ENCODE data around the gene SPATA24.

Gene SPATA24

DNA sequence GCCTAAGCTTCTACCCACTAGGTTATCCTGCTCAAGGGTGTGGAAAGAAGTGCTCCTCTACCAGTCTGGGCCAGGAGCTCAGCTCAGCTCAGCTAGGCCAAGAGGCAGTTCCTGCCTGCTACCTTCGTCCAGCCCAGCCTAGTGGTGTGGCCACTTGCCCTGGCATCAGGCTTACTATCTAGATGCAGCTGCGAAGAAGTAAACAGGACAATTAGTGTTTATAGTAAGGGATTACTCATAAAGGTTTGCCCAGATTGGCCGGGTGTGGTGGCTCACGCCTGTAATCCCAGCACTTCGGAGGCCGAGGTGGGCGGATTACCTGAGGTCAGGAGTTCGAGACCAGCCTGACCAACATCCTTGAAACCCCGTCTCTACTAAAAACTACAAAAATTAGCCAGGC lies 12.8 kb upstream of the SPATA24 start:
- DNase-seq (ENCODE audit: low read depth) = no peak
- H3K4me3 ChIP-seq (ENCODE audit: low read depth, low read length) = no peak overlapping the region
- TF ChIP-seq, protein P1, sequence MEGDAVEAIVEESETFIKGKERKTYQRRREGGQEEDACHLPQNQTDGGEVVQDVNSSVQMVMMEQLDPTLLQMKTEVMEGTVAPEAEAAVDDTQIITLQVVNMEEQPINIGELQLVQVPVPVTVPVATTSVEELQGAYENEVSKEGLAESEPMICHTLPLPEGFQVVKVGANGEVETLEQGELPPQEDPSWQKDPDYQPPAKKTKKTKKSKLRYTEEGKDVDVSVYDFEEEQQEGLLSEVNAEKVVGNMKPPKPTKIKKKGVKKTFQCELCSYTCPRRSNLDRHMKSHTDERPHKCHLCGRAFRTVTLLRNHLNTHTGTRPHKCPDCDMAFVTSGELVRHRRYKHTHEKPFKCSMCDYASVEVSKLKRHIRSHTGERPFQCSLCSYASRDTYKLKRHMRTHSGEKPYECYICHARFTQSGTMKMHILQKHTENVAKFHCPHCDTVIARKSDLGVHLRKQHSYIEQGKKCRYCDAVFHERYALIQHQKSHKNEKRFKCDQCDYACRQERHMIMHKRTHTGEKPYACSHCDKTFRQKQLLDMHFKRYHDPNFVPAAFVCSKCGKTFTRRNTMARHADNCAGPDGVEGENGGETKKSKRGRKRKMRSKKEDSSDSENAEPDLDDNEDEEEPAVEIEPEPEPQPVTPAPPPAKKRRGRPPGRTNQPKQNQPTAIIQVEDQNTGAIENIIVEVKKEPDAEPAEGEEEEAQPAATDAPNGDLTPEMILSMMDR (IDR thresholded peaks at IDR 0.05; ENCODE audit: insufficient read depth, low read depth, low read length, missing control alignments) = no peak

DNA sequence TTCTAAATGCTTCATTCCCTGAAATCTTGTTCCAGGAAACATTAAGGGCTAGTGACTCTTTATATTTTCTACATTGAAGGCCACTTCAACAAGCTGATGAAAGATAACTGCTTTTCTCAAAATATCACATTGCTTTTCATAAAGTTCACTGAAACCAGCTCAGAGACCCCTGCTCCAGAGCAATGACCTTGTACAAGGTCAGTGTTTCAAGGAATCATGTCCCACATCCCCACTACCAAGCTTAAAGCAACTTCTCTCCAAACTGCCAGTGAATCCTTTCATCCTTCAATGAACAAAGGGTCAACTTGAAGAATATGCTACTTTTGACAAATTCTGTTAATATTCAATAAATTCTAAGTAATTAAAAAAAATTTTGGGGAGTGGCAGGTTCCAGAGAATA lies 12.0 kb upstream of the SPATA24 start:
- TF ChIP-seq, protein P1 (IDR thresholded peaks at IDR 0.05; ENCODE audit: insufficient read depth, low read depth, low read length, missing control alignments) = no peak
- H3K4me3 ChIP-seq (ENCODE audit: low read depth, low read length) = no peak overlapping the region
- no peak for DNase-seq (ENCODE audit: low read depth)

- TF ChIP-seq, protein P1 (IDR thresholded peaks at IDR 0.05; ENCODE audit: insufficient read depth, low read depth, low read length, missing control alignments) = no peak
- DNase-seq (ENCODE audit: low read depth) = no peak
These were observed 11.5 kb upstream of the SPATA24 start for GRCh38 chr5:139415221-139415861.

DNA sequence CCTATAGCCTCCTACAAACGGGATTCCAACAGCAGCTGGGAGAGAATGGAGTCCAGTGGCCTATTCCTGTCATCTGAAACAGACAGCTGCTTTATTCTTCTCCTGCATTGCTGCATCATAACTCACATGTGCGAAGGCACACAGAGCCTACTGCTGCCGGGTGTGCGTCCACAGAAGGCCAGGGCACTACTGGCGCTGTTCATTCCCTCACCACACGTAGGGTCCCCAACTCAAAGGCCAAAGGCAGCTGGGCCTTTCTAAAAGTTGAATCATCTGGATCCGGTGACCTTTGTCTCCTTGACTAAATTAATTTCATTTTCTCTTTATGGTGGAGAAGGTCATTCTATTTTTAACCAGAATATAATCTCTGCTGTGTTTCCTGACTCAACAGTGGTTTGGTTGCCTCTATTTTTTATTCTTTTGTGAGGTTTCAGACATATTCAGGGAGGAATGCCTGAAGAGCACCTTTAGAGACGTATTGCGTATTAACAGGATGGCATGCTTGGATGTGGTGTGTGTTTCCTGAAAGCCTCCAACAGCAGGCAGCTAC lies 10.8 kb upstream of the SPATA24 start:
- H3K4me3 ChIP-seq (ENCODE audit: low read depth, low read length) = no peak overlapping the region
- TF ChIP-seq, protein P1 (IDR thresholded peaks at IDR 0.05; ENCODE audit: insufficient read depth, low read depth, low read length, missing control alignments) = no peak
- DNase-seq (ENCODE audit: low read depth) = no peak

More at GRCh38 chr5:139415221-139415861, 11.5 kb upstream of the SPATA24 start:
- H3K4me3 ChIP-seq (ENCODE audit: low read depth, low read length) = no peak overlapping the region

GRCh38 chr5:139413963-139414362 lies 10.1 kb upstream of the SPATA24 start:
- TF ChIP-seq, protein P1 (IDR thresholded peaks at IDR 0.05; ENCODE audit: insufficient read depth, low read depth, low read length, missing control alignments) = no peak
- peak; percentile 62 for DNase-seq (ENCODE audit: low read depth)
- no peak overlapping the region for H3K4me3 ChIP-seq (ENCODE audit: low read depth, low read length)

- TF ChIP-seq, protein P1 (IDR thresholded peaks at IDR 0.05; ENCODE audit: insufficient read depth, low read depth, low read length, missing control alignments) = no peak
- no peak overlapping the region for H3K4me3 ChIP-seq (ENCODE audit: low read depth, low read length)
- DNase-seq (ENCODE audit: low read depth) = no peak
These were observed 9.3 kb upstream of the SPATA24 start for GRCh38 chr5:139413153-139413552.

Measured in GM12865 (cell line).